Measurements from ENCODE around the gene GABARAPL1. TPM values are rescaled to one million over a fixed set of nuclear protein-coding genes. Genes with fewer than 3 reads are reported as not detected.

The GABARAPL1 gene
- total RNA-seq, 1 donor: 65.9 TPM

DNA sequence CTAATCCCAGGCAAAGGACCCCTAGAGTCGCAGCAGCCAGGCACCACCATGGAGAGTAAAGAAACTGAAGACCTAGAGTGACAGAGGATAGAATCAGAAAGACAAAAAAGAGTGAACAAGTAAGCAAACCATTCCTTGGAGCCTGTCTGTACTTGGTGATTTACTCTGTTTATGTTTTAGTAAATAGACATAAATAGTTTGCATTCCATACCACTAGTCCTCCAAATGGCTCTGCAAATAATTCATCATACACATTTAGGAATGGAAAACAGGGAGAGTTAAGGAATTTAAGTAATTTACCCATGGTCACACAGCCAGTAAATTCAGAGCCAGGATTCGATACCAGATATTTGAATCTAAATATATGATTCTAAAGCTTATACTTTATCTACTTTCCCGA is 43.6 kb upstream of the GABARAPL1 start:
- Histone ChIP-seq H4K20me1 (ENCODE audit: insufficient read depth, low read length) (no peaks in the 10 kb centered on the region), H3K4me3 (ENCODE audit: insufficient read depth, low read length) (no peak overlapping the region), H3K79me2 (ENCODE audit: insufficient read depth, low read length) (no peaks in the 10 kb centered on the region), H3K36me3 (ENCODE audit: insufficient read depth, low read length) (no peaks in the 10 kb centered on the region), H3K4me1 (ENCODE audit: insufficient read depth, low read length) (no peaks in the 10 kb centered on the region), H3K9me3 (ENCODE audit: low read depth, low read length) (no peaks in the 10 kb centered on the region), H2AFZ (ENCODE audit: low read length) (no peak overlapping the region), H3K27me3 (ENCODE audit: insufficient read depth, low read length) (peaks cover 4% of the 10 kb centered on the region), H3K4me2 (ENCODE audit: insufficient read depth, low read length) (no peak overlapping the region), H3K27ac (ENCODE audit: low read depth, low read length) (no peak overlapping the region)
- TF ChIP-seq, protein P1, sequence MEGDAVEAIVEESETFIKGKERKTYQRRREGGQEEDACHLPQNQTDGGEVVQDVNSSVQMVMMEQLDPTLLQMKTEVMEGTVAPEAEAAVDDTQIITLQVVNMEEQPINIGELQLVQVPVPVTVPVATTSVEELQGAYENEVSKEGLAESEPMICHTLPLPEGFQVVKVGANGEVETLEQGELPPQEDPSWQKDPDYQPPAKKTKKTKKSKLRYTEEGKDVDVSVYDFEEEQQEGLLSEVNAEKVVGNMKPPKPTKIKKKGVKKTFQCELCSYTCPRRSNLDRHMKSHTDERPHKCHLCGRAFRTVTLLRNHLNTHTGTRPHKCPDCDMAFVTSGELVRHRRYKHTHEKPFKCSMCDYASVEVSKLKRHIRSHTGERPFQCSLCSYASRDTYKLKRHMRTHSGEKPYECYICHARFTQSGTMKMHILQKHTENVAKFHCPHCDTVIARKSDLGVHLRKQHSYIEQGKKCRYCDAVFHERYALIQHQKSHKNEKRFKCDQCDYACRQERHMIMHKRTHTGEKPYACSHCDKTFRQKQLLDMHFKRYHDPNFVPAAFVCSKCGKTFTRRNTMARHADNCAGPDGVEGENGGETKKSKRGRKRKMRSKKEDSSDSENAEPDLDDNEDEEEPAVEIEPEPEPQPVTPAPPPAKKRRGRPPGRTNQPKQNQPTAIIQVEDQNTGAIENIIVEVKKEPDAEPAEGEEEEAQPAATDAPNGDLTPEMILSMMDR (IDR thresholded peaks at IDR 0.05; ENCODE audit: extremely low read depth, low read depth, low read length): no peak
- no peak for DNase-seq (ENCODE audit: insufficient read length, low spot score, missing footprints)

DNA sequence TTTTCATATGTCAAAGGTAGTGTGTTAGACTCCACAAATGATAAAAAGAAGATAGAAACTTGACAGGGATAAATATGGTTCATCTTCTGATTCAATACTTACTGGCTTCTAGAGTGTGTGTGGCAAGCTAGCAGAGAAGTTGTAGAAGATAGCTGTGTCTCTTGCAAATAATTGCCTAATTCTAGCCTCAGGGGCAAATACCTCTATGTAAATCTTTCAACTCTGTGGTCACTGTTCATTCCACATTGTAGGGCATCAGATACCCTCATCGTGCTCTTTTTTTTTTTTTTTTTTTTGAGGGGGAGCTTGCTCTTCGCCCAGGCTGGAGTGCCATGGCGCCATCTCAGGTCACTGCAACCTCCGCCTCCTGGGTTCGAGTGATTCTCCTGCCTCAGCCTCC is 42.5 kb upstream of the GABARAPL1 start:
- no peak overlapping the region for H3K4me3 ChIP-seq (ENCODE audit: insufficient read depth, low read length)
- DNase-seq (ENCODE audit: insufficient read length, low spot score, missing footprints): no peak
- H3K9me3 ChIP-seq (ENCODE audit: low read depth, low read length): no peaks in the 10 kb centered on the region
- no peak overlapping the region for H3K4me2 ChIP-seq (ENCODE audit: insufficient read depth, low read length)
- H3K27ac ChIP-seq (ENCODE audit: low read depth, low read length): no peak overlapping the region
- no peak overlapping the region for H2AFZ ChIP-seq (ENCODE audit: low read length)
- H3K27me3 ChIP-seq (ENCODE audit: insufficient read depth, low read length): peaks cover 4% of the 10 kb centered on the region
- TF ChIP-seq, protein P1 (IDR thresholded peaks at IDR 0.05; ENCODE audit: extremely low read depth, low read depth, low read length): no peak
- no peaks in the 10 kb centered on the region for H3K4me1 ChIP-seq (ENCODE audit: insufficient read depth, low read length)
- H3K36me3 ChIP-seq (ENCODE audit: insufficient read depth, low read length): no peaks in the 10 kb centered on the region
- H4K20me1 ChIP-seq (ENCODE audit: insufficient read depth, low read length): no peaks in the 10 kb centered on the region
- no peaks in the 10 kb centered on the region for H3K79me2 ChIP-seq (ENCODE audit: insufficient read depth, low read length)

DNA sequence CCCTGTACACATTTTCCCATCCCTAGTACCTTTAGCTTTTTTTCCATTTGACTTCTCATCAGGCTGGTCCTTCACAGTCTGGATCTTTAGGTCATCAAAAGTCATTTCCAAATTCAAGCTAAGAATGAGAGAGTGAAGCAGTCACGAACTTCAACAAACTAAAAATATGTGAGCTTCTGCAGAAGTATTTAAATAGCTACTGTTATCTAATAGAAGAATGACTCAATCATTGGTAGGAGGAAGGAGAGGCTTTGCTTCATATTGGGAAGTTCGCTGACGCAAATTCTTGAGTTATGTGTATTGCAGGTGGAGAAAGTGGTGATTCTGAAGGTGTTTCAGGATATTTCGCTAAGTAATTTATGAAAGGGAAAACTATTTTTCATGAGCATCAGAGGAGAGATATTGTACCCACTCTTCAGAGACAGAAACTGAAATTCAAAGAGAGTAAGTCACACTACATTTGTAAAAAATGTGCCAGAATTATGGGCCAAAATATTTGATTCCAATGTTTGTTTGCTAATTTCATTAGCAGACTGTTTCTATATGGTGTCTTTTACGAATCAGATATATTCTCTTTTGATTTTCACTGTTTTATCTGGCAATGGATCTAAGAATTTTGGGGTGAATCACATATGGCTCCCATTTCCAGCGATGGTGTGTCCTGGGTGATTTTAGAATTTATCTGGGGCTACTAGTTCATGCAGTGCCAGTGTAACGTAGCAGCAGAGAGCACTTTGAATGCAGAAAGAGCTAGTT is 40.5 kb upstream of the GABARAPL1 start, which contains the start of gene OLR1:
OLR1 (minus strand) TSS at position 160 of the 756 bp plus-strand sequence; CDS start at position 105, 55 bp downstream.
- TF ChIP-seq, protein P1 (IDR thresholded peaks at IDR 0.05; ENCODE audit: extremely low read depth, low read depth, low read length): no peak
- Histone ChIP-seq H3K9me3 (ENCODE audit: low read depth, low read length) (no peaks in the 10 kb centered on the region), H4K20me1 (ENCODE audit: insufficient read depth, low read length) (no peaks in the 10 kb centered on the region), H2AFZ (ENCODE audit: low read length) (no peak within 1 kb of the TSS), H3K4me3 (ENCODE audit: insufficient read depth, low read length) (no peak within 1 kb of the TSS), H3K4me2 (ENCODE audit: insufficient read depth, low read length) (no peak within 1 kb of the TSS), H3K36me3 (ENCODE audit: insufficient read depth, low read length) (no peaks in the 10 kb centered on the region), H3K79me2 (ENCODE audit: insufficient read depth, low read length) (no peaks in the 10 kb centered on the region), H3K27ac (ENCODE audit: low read depth, low read length) (no peak within 1 kb of the TSS), H3K4me1 (ENCODE audit: insufficient read depth, low read length) (no peaks in the 10 kb centered on the region), H3K27me3 (ENCODE audit: insufficient read depth, low read length) (peaks cover 4% of the 10 kb centered on the region)
- no peak for DNase-seq (ENCODE audit: insufficient read length, low spot score, missing footprints)

DNA sequence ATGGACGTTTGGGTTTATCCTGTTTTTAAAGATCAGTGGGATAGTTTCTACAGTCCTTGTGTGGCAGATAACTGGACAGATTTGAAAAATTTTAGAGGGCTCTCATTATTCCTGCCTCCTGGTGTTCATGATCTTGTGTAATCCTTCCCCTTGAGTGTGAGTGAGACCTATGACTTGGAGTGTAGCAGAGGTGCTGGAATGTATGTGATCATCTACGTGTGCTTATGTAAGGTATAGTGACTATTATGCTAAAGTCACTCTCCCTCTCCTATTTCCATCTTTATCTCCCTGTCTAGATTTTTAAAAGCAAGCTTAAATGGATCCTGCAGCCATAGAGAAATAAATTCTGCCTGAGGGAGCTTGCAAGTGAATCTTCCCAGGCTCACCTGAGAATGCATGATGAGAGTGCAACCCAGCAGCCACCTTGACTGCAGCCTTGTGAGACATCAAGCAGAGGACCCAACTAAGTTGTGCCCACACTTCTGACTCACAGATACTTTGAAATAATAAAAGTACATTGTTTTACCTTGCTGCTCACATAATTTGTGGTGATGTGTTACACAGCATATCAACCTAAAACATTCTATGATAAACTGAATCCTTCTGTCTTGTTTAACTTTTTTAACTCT is 37.6 kb upstream of the GABARAPL1 start:
- Histone ChIP-seq H3K27me3 (ENCODE audit: insufficient read depth, low read length) (peaks cover 7% of the 10 kb centered on the region), H3K27ac (ENCODE audit: low read depth, low read length) (no peak overlapping the region), H3K4me2 (ENCODE audit: insufficient read depth, low read length) (no peak overlapping the region), H3K9me3 (ENCODE audit: low read depth, low read length) (no peaks in the 10 kb centered on the region), H2AFZ (ENCODE audit: low read length) (no peak overlapping the region), H3K36me3 (ENCODE audit: insufficient read depth, low read length) (no peaks in the 10 kb centered on the region), H3K4me1 (ENCODE audit: insufficient read depth, low read length) (peaks cover 3% of the 10 kb centered on the region), H3K4me3 (ENCODE audit: insufficient read depth, low read length) (no peak overlapping the region), H3K79me2 (ENCODE audit: insufficient read depth, low read length) (no peaks in the 10 kb centered on the region), H4K20me1 (ENCODE audit: insufficient read depth, low read length) (no peaks in the 10 kb centered on the region)
- TF ChIP-seq, protein P1 (IDR thresholded peaks at IDR 0.05; ENCODE audit: extremely low read depth, low read depth, low read length): no peak
- no peak for DNase-seq (ENCODE audit: insufficient read length, low spot score, missing footprints)
